Effector memory CD8-positive, alpha-beta T cell (primary cell): ENCODE results near the gene PDGFC.

Source experiments
- ATAC-seq: fragments of 150-1000 bp; cut with Tn5 transposase; replicated peaks from 2 replicates; pipeline ENCODE4 v1.10.0; 2021; ENCODE audit warnings: mild to moderate bottlenecking, moderate library complexity
- DNase-seq, 3 experiments: peaks; one replicate each; pipeline ENCODE4 v3.0.0; 2021
- H3K27ac Mint-ChIP-seq, 2 donors: one replicate each; pipeline ENCODE4 v1.8.0; 2022; ENCODE audit warnings: mild to moderate bottlenecking in 2 of 2, mixed read lengths in 2 of 2, moderate library complexity in 2 of 2
- H3K27me3 Mint-ChIP-seq, 2 donors: one replicate each; pipeline ENCODE4 v1.8.0; 2022; ENCODE audit warnings: mixed read lengths in 2 of 2
- H3K36me3 Mint-ChIP-seq: one replicate; pipeline ENCODE4 v1.8.0; 2022; ENCODE audit warnings: mild to moderate bottlenecking, moderate library complexity, mixed read lengths; ENCODE audit not compliant: insufficient read depth
- H3K4me1 Mint-ChIP-seq, 2 donors: one replicate each; pipeline ENCODE4 v1.8.0; 2022; ENCODE audit warnings: low read depth in 2 of 2, mixed read lengths in 2 of 2
- H3K4me3 Mint-ChIP-seq, 2 donors: one replicate each; pipeline ENCODE4 v1.8.0; 2022; ENCODE audit warnings: mild to moderate bottlenecking in 2 of 2, mixed read lengths in 2 of 2, moderate library complexity in 2 of 2
- H3K9me3 Mint-ChIP-seq, 2 donors: one replicate each; pipeline ENCODE4 v1.8.0; 2022; ENCODE audit warnings: mixed read lengths in 2 of 2

Gene PDGFC

GRCh38 chr4:156865451-156865850, 106.1 kb downstream of the PDGFC start:
- peaks cover 0 to 1% of the 10 kb centered on the region in 2 donors for H3K9me3 Mint-ChIP-seq
- no peak overlapping the region for H3K27ac Mint-ChIP-seq
- H3K4me3 Mint-ChIP-seq, result no peak overlapping the region
- ATAC-seq, result no peak
- no peak for DNase-seq
- H3K36me3 Mint-ChIP-seq, result peaks cover 3% of the 10 kb centered on the region
- no peaks in the 10 kb centered on the region for H3K4me1 Mint-ChIP-seq
- H3K27me3 Mint-ChIP-seq, result no peaks in the 10 kb centered on the region

- no peaks in the 10 kb centered on the region for H3K36me3 Mint-ChIP-seq
- DNase-seq (no peak), ATAC-seq (no peak)
- no peaks in the 10 kb centered on the region for H3K4me1 Mint-ChIP-seq
- H3K4me3 Mint-ChIP-seq, result no peak overlapping the region
- no peaks in the 10 kb centered on the region for H3K27me3 Mint-ChIP-seq
- H3K9me3 Mint-ChIP-seq, result peaks cover 0 to 5% of the 10 kb centered on the region in 2 donors
- no peak overlapping the region for H3K27ac Mint-ChIP-seq
Observed at GRCh38 chr4:156858071-156858470, 113.5 kb downstream of the PDGFC start.

GRCh38 chr4:156838761-156839160, 132.8 kb downstream of the PDGFC start:
- DNase-seq, result no peak
- H3K27ac Mint-ChIP-seq, result no peak overlapping the region
- H3K36me3 Mint-ChIP-seq, result no peaks in the 10 kb centered on the region
- no peak overlapping the region for H3K4me3 Mint-ChIP-seq
- no peaks in the 10 kb centered on the region for H3K4me1 Mint-ChIP-seq
- no peaks in the 10 kb centered on the region for H3K27me3 Mint-ChIP-seq
- no peak for ATAC-seq
- H3K9me3 Mint-ChIP-seq, result peaks cover 14 to 29% of the 10 kb centered on the region in 2 donors

GRCh38 chr4:156837625-156838345, 133.8 kb downstream of the PDGFC start:
- H3K27me3 Mint-ChIP-seq, result no peaks in the 10 kb centered on the region
- H3K9me3 Mint-ChIP-seq, result peaks cover 14 to 25% of the 10 kb centered on the region in 2 donors
- no peak overlapping the region for H3K4me3 Mint-ChIP-seq
- ATAC-seq (no peak), DNase-seq (no peak)
- H3K27ac Mint-ChIP-seq, result no peak overlapping the region
- no peaks in the 10 kb centered on the region for H3K4me1 Mint-ChIP-seq
- H3K36me3 Mint-ChIP-seq, result no peaks in the 10 kb centered on the region

- H3K4me3 Mint-ChIP-seq, result no peak overlapping the region
- peaks cover 6 to 13% of the 10 kb centered on the region in 2 donors for H3K9me3 Mint-ChIP-seq
- H3K27ac Mint-ChIP-seq, result no peak overlapping the region
- DNase-seq, result no peak
- no peak for ATAC-seq
- H3K4me1 Mint-ChIP-seq, result no peaks in the 10 kb centered on the region
- H3K27me3 Mint-ChIP-seq, result no peaks in the 10 kb centered on the region
- H3K36me3 Mint-ChIP-seq, result no peaks in the 10 kb centered on the region
Observed at GRCh38 chr4:156832886-156833285, 138.7 kb downstream of the PDGFC start.

- Mint-ChIP-seq H3K9me3 (peaks cover 4 to 5% of the 10 kb centered on the region in 2 donors), H3K4me3 (no peak overlapping the region), H3K4me1 (no peaks in the 10 kb centered on the region), H3K27me3 (no peaks in the 10 kb centered on the region), H3K36me3 (peaks cover 3% of the 10 kb centered on the region), H3K27ac (no peak overlapping the region)
- ATAC-seq (no peak), DNase-seq (no peak)
Observed at GRCh38 chr4:156830351-156830750, 141.2 kb downstream of the PDGFC start.

GRCh38 chr4:156829201-156829873, 142.3 kb downstream of the PDGFC start:
- H3K4me3 Mint-ChIP-seq, result no peak overlapping the region
- H3K36me3 Mint-ChIP-seq, result peaks cover 3% of the 10 kb centered on the region
- H3K27ac Mint-ChIP-seq, result no peak overlapping the region
- no peak for DNase-seq
- peaks cover 3 to 4% of the 10 kb centered on the region in 2 donors for H3K9me3 Mint-ChIP-seq
- H3K27me3 Mint-ChIP-seq, result no peaks in the 10 kb centered on the region
- no peak for ATAC-seq
- H3K4me1 Mint-ChIP-seq, result no peaks in the 10 kb centered on the region

GRCh38 chr4:156827519-156827918, 144.1 kb downstream of the PDGFC start:
- Mint-ChIP-seq H3K4me3 (no peak overlapping the region), H3K27ac (no peak overlapping the region), H3K36me3 (peaks cover 3% of the 10 kb centered on the region), H3K9me3 (peaks cover 0 to 1% of the 10 kb centered on the region in 2 donors), H3K4me1 (no peaks in the 10 kb centered on the region), H3K27me3 (no peaks in the 10 kb centered on the region)
- ATAC-seq, result no peak
- no peak for DNase-seq

GRCh38 chr4:156825074-156825473, 146.5 kb downstream of the PDGFC start:
- Mint-ChIP-seq H3K4me1 (no peaks in the 10 kb centered on the region), H3K4me3 (no peak overlapping the region), H3K27ac (no peak overlapping the region), H3K27me3 (no peaks in the 10 kb centered on the region), H3K9me3 (peaks cover 0 to 3% of the 10 kb centered on the region in 2 donors), H3K36me3 (peaks cover 3% of the 10 kb centered on the region)
- DNase-seq, result no peak
- ATAC-seq, result no peak

- H3K4me3 Mint-ChIP-seq, result no peak overlapping the region
- DNase-seq, result no peak
- H3K36me3 Mint-ChIP-seq, result peaks cover 3% of the 10 kb centered on the region
Observed at GRCh38 chr4:156824451-156825060, 147.0 kb downstream of the PDGFC start.

GRCh38 chr4:156820931-156821330, 150.7 kb downstream of the PDGFC start:
- H3K36me3 Mint-ChIP-seq, result no peaks in the 10 kb centered on the region
- DNase-seq, result no peak
- ATAC-seq, result no peak
- H3K27me3 Mint-ChIP-seq, result no peaks in the 10 kb centered on the region
- H3K4me3 Mint-ChIP-seq, result no peak overlapping the region
- no peaks in the 10 kb centered on the region for H3K4me1 Mint-ChIP-seq
- H3K9me3 Mint-ChIP-seq, result peaks cover 0 to 7% of the 10 kb centered on the region in 2 donors
- no peak overlapping the region for H3K27ac Mint-ChIP-seq

More at GRCh38 chr4:156824451-156825060, 147.0 kb downstream of the PDGFC start:
- H3K9me3 Mint-ChIP-seq, result peaks cover 0 to 6% of the 10 kb centered on the region in 2 donors
- no peaks in the 10 kb centered on the region for H3K27me3 Mint-ChIP-seq
- ATAC-seq, result no peak
- no peak overlapping the region for H3K27ac Mint-ChIP-seq
- no peaks in the 10 kb centered on the region for H3K4me1 Mint-ChIP-seq

- Mint-ChIP-seq H3K9me3 (peaks cover 8 to 13% of the 10 kb centered on the region in 2 donors), H3K27me3 (no peaks in the 10 kb centered on the region), H3K4me1 (no peaks in the 10 kb centered on the region), H3K36me3 (no peaks in the 10 kb centered on the region), H3K4me3 (no peak overlapping the region), H3K27ac (no peak overlapping the region)
- ATAC-seq, result no peak
- DNase-seq, result no peak
Observed at GRCh38 chr4:156816360-156816755, 155.2 kb downstream of the PDGFC start.

- no peak for DNase-seq
- H3K27me3 Mint-ChIP-seq, result no peaks in the 10 kb centered on the region
- no peaks in the 10 kb centered on the region for H3K36me3 Mint-ChIP-seq
- peaks cover 8 to 11% of the 10 kb centered on the region in 2 donors for H3K9me3 Mint-ChIP-seq
- H3K4me3 Mint-ChIP-seq, result no peak overlapping the region
- ATAC-seq, result no peak
- no peak overlapping the region for H3K27ac Mint-ChIP-seq
- no peaks in the 10 kb centered on the region for H3K4me1 Mint-ChIP-seq
Observed at GRCh38 chr4:156815717-156816359, 155.8 kb downstream of the PDGFC start.
